Activated naive CD4-positive, alpha-beta T cell treated with Interleukin-2 at 50 U/mL for 16 hours (primary cell): ENCODE results near the gene ADCYAP1R1.

ENCODE experiments used
- DNase-seq: peaks from one replicate; pipeline ENCODE4 v3.0.0-alpha.2; 2020

The ADCYAP1R1 gene

DNA sequence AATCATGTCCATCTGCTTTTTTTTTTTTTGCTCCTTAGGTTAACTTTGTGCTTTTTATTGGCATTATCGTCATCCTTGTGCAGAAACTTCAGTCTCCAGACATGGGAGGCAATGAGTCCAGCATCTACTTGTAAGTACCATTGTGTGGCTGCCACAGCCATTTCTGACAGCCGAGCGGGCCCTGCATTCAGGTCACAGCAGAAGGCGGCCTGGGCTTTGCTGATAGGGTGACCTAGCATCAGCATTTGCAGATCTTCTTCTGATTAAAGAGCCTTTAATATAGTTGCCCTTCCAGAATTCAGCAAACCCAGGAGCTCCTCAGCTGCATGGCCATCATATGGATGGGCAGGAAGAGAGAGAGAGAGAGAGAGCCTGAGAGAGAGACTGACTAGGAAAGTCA is 40.5 kb downstream of the ADCYAP1R1 start:
- DNase-seq = no peak

DNA sequence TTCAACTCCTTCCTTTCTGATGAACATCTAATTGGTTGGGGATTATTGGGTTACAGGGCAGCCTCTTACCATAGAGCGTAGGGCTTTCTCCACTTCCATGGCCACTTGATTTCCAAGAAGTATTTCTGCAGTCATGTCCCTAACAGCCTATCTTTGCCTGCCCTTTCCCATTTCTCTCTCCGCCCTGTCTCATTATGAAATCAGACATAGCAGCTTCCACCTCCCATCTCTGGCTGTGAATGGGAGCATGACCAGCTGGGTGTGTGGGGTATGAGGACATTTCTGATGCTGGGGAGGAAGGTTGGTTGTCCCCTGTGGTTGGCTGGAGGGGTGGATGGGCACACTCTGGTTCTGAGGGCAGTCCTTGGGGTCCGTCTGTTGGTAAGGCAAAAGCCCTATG is 41.2 kb downstream of the ADCYAP1R1 start:
- no peak for DNase-seq

DNA sequence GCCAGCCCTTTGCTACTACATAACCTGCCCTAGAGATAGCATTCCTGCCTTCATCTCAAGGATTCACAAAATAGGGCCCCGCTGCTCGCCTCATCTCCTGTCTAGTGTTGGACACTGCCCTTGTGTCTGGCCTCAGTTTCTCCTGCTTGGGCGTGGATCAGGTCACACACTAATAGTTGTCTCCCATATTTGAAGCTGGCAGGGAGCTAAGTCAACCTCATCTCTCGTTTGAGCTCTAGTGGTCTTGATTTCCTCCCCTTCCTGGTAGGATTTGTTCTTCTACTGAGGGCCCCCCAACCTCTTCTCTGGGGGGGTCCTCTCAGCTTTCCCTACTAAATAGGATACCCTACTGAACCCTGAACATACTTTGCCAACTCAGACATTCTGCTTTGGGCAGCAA is 42.2 kb downstream of the ADCYAP1R1 start:
- DNase-seq = no peak

DNA sequence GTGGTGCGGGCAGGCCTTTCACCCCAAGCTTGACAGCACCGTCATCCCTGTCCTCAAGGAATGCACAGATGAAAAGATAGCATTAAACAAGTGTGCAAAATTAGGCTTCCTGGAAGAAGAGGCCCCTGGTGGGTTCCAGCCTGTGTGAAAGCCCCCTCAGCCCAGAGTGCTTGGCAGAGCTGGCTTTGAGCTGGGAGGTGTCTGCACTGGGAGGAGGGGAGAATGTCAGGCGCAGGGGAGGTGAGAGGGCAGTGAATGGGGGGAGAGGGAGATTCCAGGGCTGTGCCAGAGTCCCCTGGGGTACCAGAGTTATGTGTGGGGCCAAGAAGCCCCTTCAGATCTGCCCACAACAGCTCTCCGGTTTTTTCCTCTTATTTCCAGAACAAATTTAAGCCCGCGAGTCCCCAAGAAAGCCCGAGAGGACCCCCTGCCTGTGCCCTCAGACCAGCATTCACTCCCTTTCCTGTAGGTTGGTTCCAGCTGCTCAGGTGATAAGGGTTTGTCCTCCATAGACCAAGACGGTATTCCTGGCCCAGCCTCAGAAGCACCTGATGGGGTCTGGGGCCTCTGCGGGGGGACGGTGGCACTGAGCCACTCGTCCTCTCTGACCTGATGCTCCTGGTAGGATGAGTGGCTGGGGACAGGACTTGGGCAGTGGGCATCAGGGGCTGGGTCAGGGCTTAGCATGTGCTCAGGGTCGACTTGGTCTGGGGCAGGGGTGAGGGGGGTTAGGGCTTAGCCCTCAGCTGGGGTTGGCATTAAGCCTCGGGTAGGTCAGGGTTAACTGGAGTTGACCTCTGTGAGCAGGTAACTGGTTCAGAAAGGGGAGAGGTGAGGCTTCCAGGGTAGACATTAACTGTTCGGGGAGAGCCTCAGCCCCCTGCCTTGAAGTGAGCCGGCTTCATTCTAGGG is 43.4 kb downstream of the ADCYAP1R1 start:
- DNase-seq = no peak

DNA sequence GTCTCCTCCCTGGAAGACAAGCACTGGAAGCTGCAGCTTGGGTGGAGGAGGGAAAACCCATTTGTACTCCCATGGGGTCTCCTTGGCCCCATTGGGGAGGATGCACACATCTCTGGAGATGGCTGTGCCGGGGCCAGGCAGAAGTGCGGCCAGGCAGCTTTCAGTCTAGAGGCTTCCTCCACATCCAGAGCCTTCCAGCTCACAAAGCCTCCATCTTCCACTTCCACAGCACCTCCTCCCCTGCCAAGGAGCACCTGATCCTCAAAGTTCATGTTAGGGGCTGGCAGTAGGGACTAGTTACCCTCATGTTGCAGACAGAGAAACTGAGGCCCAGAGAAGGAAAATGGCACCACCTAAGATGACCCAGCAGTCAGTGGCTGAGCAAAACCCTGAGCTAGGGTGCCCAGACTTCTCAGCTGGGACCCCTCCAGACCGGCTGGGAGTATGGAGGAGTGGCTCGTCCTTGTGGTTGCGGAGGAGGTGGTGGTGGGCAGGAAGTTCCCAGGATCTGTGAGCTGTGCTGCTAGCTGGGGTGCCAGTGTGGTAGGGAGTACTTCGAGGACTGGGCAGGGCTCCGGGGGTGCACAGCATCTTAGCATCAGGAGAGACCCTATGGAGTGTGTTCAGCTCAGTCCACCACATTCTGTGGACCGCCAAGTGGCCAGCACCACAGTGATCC is 44.2 kb downstream of the ADCYAP1R1 start:
- DNase-seq = no peak

DNA sequence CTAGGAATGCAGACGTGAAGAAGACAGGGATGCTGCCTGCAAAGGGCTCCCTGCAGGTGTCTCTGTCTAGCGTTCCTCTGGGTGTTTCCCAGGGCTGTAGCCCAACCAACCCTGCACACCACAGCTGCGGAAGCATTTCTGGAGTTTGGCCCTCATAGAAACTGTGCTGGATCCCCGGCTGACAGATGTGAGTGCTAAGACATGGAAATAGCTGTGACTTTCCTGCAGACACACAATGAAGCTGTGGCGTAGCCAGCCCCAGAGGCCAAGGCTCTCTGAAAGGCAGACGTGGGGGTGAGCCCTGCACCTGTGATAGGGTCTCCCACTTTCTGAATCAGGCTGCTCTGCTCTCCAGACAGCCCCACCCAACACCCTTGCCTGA is 44.8 kb downstream of the ADCYAP1R1 start:
- no peak for DNase-seq

DNA sequence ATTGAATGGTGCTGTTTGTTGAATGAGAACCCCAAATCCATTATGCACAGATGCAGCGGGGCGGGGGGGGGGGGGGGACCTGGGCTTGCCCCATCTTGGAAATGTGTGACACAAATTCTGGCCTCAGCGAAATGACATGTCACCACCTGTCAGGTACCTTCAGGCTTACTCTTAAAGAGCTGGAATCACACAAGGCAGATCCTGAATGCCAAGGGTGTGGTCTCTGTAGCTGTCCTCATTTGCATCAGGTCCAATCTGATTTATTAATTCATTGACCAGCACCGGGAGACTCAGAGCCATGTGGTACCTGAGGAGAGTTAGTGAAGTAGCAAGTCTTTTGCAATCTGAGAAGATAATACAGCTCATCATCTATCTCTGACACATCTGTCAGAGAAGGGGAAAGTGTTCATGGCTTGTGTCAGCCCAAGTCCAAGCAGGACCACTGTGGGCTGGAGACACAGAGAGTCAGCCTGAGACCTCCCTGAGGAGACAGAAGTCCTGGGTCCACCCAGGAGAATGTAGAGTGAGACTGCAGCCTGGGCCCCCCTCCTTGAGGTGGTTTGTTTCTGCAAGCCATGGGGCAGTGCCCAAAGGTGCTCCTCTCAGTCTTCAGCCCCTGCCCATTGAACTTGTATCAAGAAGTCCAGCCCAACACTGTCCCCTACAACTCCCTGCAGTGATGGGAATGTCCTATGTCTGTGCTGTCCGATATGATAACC is 46.7 kb downstream of the ADCYAP1R1 start:
- no peak for DNase-seq

DNA sequence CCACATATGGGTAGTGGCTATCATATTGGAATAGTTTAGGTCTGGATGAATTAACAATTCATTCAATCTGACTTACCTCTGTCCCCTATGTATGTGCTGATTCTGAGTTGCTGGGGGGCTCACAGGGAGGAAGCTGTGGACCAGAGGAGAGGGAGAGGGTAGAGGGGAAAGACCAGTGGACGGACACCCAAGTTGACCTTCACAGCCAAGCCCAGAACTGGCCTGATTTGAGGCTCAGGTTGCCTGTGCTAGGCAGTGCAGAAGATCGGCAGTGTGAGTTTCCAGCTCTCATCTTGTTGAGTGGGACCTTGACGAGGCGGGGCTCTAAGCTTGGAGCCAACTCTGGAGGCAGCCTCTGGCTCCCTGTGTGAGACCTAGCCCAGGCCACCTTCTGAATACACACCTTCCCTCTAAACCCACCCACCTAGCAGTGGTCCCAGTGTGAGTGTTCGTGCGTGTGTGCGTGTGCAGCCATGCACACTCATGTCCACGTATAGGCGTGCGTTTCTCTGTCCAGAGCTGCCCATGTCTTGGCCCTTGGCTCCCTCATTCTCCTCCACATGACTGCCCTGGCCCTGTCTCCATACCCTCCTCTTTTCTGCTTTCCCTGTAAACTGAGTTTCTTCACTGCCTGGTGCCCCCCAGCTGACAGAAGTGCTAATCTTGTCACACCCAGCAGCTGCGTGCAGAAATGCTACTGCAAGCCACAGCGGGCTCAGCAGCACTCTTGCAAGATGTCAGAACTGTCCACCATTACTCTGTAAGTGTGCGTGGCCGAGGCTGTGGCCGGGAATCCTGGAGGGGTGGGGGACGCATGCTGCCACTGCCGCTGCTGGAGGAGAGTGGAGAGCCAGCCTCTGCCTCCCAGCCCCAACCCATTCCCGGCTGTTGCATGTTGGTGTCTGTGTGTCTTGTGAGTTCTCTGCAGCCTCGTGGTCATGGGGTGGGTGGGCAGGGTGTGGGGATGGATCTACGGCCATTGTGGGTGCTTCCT is 47.6 kb downstream of the ADCYAP1R1 start:
- DNase-seq = no peak

DNA sequence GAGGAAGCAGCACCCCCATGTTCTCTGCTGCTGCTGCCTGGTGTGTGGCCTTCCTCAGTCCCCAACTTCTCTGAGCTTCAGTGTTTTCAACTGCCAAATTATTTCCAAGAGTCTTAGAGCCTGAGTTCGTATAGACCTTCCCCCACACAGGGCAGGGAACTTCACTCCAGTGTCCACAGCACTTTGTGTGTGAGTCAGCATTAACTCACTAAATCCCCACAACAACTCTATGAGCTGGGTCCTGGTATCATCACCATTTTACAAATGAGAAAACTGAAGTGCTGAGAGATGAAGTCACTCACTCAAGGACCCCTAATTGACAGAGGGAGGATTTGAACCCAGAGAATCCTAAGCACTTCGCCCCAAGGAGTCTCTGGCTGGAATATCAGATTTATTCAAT is 48.3 kb downstream of the ADCYAP1R1 start:
- no peak for DNase-seq

DNA sequence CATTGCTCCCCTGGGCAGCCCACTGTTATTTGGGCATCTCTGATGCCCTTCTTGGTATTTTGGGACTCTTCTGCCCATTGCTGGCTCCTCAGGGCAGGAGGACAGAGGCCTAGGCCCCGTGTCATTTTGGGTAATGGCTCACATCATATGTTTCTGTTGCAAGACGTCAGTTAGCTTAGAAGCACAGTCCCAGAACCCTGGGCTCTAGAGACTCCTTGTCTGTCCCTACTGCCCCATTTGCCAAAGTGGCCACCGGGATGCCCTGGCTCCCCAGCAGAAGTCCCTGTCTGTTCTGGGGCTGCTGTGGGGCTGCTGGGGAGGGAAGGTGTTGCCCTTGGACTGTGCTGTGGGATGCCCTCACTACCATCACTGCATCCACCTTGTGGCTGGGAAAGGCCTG is 48.8 kb downstream of the ADCYAP1R1 start:
- no peak for DNase-seq

DNA sequence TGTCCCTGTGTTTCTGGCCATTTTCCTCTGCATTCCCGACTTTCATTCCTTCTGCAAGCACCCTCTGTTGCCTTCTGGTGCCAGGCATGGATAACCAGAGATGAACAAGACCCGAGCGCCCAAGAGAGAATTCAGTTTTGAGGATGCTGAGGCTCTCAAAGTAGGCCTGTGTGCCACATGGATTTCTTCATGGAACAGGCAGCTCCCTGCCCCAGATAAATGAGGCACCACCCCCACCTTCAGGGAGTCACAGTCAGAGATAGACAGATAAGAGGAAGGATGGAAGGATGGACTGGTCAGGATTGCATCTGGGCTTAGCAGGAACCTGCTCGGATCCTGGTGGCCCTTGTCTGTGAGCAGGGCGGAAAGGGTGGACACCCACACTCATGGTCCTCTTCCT is 49.4 kb downstream of the ADCYAP1R1 start:
- no peak for DNase-seq

DNA sequence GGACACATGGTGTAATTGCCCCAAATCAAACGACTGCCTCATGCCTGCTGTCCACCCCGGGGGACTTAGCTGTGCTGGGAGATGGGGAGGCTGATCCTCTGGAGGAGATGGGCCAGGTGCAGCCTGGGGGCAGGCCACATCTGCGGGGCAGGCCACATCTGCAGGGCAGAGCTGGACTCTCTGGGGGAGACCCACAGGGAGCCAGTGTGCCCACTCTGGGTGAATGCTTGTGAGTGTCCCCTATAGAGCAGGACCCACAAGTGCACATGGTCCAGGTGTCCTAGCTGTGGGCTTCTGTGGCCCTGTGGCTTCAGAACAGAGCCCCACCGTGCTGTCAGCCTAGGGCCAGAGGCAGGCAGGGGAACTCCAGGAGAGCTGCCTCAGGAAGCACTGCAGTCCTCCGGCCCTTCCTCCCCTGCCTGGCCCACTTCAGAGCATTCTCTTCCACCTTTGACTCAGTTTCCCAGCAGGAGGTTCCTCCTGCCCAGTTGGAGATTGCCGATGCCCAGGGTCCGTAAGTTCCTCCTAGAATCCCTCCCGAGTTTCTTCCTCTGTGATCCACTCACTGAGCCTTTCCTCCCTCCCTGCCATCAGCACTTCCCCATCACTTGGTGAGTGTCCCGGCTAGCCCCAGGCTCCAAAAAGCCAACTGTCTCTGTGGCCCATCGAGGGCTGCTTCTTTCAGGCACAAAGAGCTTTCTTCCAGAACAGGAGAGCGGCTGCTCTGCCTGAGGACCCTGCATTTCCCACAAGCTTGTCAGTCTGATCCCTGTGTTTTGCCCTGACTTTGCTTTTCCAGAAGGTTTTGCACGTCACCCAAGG is 50.3 kb downstream of the ADCYAP1R1 start:
- no peak for DNase-seq

DNA sequence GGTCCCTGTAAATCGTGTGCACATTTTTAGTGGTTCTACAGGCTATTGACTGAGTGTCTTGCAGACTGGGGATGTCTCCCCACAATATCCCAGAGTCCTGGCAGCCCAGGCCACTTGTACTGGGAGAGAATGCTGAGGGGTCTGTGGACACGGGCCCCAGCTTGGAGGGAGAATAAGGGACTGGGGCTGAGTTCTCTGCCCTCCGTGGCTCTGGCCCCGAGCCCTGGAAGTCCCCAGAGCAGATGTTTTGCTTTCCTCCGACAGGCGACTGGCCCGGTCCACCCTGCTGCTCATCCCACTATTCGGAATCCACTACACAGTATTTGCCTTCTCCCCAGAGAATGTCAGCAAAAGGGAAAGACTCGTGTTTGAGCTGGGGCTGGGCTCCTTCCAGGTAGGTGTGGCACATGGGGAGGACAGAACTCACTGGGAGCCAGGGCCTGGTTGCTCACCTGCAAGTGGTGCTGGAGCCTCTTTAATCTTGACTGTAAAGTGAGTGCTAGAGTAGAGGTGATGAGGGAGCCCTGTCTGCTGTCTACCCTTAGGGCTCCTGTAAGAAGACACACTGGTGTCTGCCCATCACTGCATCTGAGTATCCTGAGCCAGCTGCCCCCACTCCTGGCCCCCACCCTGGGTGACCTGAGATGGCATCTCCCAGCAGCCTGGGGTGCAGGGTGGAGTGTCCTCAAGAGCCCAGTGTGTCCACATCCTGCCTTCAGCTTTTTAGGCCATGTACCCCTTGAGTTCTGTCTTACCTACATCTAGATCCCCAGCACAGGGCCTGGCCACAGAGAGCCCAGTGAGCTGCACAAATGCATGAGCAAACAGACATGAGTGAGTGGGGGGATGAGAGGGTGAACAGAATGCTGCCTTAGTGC is 51.1 kb downstream of the ADCYAP1R1 start:
- DNase-seq = no peak

DNA sequence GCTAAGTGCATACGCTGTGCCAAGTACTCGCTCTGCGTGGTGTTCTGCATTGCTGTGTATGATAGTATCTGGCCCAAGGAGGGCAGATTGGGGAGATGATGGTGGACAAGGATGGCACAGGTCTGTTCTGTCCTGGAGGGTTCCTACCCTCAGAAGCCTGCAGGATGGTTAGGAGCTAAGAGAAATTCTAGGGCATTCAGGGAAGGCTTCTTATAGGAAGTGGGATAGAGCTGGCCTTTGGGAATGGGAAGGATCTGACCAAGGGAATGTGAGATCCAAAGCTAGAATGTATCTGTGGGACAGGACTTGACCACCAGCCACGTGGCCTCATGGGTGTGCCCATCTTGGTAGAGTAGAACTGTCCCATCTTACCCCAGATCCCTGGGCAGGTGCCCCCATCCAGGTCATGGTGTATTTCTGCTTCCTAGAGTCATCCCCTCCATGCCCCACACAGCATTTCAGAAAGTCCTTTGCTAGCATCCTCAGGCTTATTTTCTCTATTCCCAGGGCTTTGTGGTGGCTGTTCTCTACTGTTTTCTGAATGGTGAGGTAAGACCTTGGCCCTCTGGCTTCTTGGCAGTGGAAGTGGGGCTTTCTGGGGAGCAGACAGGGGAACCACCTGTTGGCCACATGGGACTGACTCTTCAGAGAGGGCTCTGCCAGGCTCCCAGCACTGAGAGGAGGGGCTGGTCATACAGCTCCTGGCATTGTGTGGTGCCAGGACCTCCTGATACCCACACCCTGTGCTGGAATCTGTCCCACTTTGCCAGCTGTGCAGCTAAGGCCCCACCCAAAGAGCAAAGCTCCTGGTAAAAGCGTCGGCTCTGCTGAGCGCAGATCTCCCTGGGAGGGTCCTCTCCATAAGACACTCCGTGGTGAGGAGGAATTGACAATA is 52.5 kb downstream of the ADCYAP1R1 start:
- no peak for DNase-seq

DNA sequence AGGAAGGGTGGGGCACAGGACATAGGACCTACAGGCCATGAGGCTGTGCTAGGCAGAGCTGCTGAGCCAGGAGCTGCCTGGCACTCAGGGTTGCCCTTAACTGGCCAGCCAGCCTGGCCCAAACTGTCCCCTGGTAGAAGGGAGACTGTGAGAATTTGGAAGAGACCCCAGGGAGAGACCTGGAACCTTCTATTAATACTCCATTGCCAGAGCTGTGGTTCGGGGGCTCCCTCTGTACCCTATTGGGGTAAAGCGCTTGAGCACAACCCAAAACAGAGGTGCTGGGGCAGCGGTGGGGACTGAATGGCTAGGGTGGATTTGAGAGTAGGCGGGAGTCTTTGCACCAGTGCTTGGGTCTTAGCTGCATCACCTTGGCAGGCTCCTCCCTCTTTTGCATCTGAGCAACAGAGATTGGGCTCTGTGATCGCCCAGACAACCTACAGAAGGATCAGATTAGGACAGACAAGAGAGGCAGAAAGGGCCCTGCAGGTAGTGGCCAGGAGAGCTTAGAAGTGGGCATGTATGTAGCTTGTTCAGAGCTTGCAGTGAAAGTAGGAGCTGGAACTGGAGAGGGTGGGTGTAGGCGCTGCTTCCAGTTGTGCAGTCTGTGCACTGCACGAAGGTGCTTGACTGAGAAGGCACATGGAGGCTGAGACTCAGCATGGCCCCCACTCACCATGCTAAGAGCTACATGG is 53.3 kb downstream of the ADCYAP1R1 start:
- no peak for DNase-seq

DNA sequence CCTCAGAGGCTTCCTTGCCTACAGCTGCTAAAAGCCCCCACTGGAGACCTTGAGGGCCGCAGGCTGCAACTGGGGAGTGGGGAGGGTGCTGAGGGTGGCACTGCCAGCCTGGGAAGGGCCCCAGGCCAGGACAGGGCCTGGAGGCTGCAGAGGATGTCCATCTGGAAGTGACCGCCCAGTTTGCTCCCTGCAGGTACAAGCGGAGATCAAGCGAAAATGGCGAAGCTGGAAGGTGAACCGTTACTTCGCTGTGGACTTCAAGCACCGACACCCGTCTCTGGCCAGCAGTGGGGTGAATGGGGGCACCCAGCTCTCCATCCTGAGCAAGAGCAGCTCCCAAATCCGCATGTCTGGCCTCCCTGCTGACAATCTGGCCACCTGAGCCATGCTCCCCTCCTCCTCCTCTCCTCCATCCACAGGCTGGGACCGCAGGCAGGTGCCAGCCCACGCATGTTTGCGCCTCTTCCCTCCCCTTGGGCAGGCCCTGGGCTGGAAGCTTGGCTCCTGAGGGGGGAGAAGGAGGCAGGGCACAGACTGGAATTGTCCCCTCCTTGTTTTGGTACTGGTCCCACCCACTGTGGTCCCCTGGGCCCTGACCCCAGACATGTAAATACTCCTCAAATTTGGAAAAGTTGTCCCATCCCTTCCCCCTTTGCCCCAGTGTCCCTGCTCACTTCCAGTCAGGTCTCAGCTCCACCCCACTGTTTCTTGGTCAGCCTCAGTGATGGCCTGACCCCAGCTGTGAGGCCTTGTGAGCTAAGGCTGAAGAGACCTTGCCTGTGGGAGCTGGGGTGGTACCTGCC is 54.4 kb downstream of the ADCYAP1R1 start:
- DNase-seq = no peak

DNA sequence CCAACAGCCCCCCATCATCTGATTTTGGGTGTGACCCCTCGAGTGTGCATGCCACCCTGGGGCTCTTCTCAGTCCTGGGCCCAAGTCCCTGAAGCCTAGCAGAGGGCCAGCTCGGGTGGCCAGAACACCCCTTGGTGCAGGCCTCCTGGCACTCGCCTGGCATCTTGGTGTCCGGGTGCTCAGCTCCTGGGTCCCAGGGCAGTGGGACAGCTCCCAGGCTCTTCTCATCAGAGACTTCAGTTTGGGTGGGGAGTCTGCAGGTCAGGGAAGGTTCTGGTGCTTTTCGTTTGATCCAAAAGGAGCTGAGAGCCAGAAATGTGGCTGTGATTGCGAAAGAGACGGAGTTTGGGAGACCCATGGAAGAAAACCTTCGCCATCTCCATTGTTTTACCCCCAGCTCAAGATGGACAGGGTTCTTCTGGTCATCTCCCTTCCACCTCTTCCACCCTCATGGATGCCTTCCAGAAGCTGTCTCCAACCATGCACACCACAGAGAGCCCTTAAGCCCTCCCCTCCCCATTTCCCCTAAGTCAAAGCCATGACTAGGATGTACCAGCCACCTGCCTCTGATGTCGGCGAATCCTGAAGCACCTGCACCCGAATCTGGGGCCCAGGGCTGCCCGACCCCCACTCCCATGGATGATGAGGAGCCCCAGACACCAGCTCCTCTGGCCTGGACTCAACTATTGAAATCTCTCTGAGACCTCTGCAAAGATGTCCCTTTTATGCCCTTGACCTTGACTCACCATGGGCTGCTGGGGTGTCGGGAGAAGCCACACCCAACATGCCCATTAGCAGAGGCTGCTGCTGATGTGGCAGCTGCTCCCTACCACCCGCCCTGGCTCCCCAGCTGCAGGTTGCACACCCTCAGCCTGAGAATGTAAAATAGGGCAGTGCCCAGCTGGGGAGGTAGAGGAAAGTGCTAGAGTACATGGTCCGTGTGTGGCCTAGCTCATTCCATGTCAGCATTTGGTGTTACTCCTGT is 55.3 kb downstream of the ADCYAP1R1 start:
- DNase-seq = no peak
